ENCODE results near the gene SYT2.
"Not testable (repeated sequence)": the region's sequence is repeated elsewhere in the genome, so short reads cannot be mapped to it uniquely, and the experiment has no call there.

DNA sequence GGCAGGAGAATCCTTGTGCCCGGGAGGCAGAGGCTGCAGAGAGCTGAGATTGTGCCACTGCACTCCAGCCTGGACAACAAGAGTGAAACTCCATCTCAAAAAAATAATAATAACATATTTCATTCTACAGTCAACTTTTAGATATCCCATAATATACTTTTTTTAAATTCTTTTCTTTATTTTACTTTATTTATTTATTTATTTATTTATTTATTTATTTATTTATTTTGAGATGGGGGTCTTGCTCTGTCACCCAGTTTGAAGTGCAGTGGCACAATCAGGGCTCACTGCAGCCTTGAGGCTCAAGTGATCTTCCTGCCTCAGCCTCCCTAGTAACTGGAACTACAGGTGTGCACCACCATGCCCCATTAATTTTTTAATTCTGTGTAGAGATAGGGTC, 3.9 kb upstream of the SYT2 start:
- TF ChIP-seq, protein P1, sequence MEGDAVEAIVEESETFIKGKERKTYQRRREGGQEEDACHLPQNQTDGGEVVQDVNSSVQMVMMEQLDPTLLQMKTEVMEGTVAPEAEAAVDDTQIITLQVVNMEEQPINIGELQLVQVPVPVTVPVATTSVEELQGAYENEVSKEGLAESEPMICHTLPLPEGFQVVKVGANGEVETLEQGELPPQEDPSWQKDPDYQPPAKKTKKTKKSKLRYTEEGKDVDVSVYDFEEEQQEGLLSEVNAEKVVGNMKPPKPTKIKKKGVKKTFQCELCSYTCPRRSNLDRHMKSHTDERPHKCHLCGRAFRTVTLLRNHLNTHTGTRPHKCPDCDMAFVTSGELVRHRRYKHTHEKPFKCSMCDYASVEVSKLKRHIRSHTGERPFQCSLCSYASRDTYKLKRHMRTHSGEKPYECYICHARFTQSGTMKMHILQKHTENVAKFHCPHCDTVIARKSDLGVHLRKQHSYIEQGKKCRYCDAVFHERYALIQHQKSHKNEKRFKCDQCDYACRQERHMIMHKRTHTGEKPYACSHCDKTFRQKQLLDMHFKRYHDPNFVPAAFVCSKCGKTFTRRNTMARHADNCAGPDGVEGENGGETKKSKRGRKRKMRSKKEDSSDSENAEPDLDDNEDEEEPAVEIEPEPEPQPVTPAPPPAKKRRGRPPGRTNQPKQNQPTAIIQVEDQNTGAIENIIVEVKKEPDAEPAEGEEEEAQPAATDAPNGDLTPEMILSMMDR (IDR thresholded peaks at IDR 0.05) = not testable (repeated sequence)
- not testable (repeated sequence) for TF ChIP-seq POLR2A (IDR thresholded peaks at IDR 0.05)

All from thyroid gland (tissue), 4 donors.